SU-DHL-6 (cell line): ENCODE results near the gene KDM5B.
"Not testable (repeated sequence)": the region's sequence is repeated elsewhere in the genome, so short reads cannot be mapped to it uniquely, and the experiment has no call there.

Experiments
- CTCF ChIP-seq: fragments of 200-600 bp; sonication (generic); IDR thresholded peaks from one replicate; pipeline ENCODE4 v1.5.1; 2017; ENCODE audit warnings: antibody characterized with exemption, mild to moderate bottlenecking, low read length, moderate library complexity; ENCODE audit not compliant: insufficient read depth, poor library complexity, severe bottlenecking
- EZH2phosphoT487 ChIP-seq: fragments of 200-600 bp; sonication (generic), shearing (Covaris generic); conservative IDR thresholded peaks from 2 replicates; pipeline ENCODE4 v1.6.1; 2018; ENCODE audit warnings: mild to moderate bottlenecking, antibody characterized with exemption, low read length, moderate library complexity, mixed read lengths

GRCh38 chr1:202723046-202723445 is 85.2 kb downstream of the KDM5B start:
- not testable (repeated sequence) for TF ChIP-seq CTCF, EZH2phosphoT487
